MCF 10A (cell line): Measurements from ENCODE around the gene CGRRF1. TPM values are rescaled to one million over a fixed set of nuclear protein-coding genes. Genes with fewer than 3 reads are reported as not detected.

Experiments
- BruUV-seq: library from RNA; stranded (reverse); fragments of 400-500 nt; replicated peaks from 2 replicates; lab custom pipeline; 2021; lab: Mats Ljungman, UMichigan
- CTCF ChIA-PET: fragments of 300-600 bp; sonication (Branson Sonifier 250); formaldehyde crosslinking; extraction: SDS; loops from one replicate; lab custom pipeline; 2021; ENCODE audit warnings: antibody characterized with exemption, inconsistent platforms; lab: Yijun Ruan, JAX
- POLR2A ChIA-PET: fragments of 300-600, 350-650 bp; sonication (Branson Sonifier 250); formaldehyde crosslinking; extraction: SDS; loops from one replicate; lab custom pipeline; 2020; ENCODE audit warnings: antibody characterized with exemption, inconsistent platforms; lab: Yijun Ruan, JAX
- DNase-seq: peaks from one replicate; pipeline ENCODE4 v3.0.0-alpha.2; 2018; ENCODE audit not compliant: unreplicated experiment
- H3K27ac Mint-ChIP-seq: one replicate; pipeline ENCODE4 v1.8.0; 2022; ENCODE audit warnings: mild to moderate bottlenecking, low read depth, mixed read lengths; ENCODE audit not compliant: unreplicated experiment
- H3K27me3 Mint-ChIP-seq: one replicate; pipeline ENCODE4 v1.8.0; 2022; ENCODE audit warnings: mixed read lengths; ENCODE audit not compliant: insufficient read depth, unreplicated experiment
- H3K36me3 Mint-ChIP-seq: one replicate; pipeline ENCODE4 v1.8.0; 2022; ENCODE audit warnings: mild to moderate bottlenecking, moderate library complexity, mixed read lengths; ENCODE audit not compliant: insufficient read depth, unreplicated experiment
- H3K4me1 Mint-ChIP-seq: one replicate; pipeline ENCODE4 v1.8.0; 2022; ENCODE audit warnings: mixed read lengths; ENCODE audit not compliant: insufficient read depth, unreplicated experiment
- H3K4me3 Mint-ChIP-seq: one replicate; pipeline ENCODE4 v1.8.0; 2022; ENCODE audit warnings: mild to moderate bottlenecking, moderate library complexity, mixed read lengths; ENCODE audit not compliant: unreplicated experiment
- H3K9me3 Mint-ChIP-seq: one replicate; pipeline ENCODE4 v1.8.0; 2022; ENCODE audit warnings: mixed read lengths; ENCODE audit not compliant: unreplicated experiment
- CTCF ChIP-seq: fragments of 200-600 bp; IDR thresholded peaks from one replicate; pipeline ENCODE4 v1.8.0; 2022; ENCODE audit warnings: antibody characterized with exemption, mild to moderate bottlenecking; ENCODE audit not compliant: unreplicated experiment
- intact Hi-C: fragments of 100-400 bp; cut with micrococcal nuclease; formaldehyde crosslinking; loops from 2 replicates; pipeline ENCODE4 v1.14.1; 2022
- total RNA-seq: library from RNA; stranded (reverse); gene quantifications from 2 replicates; pipeline ENCODE4 v1.2.3, GENCODE V29; 2022

Gene CGRRF1
- total RNA-seq, 1 experiment from 2014 or later: 17.5 TPM

- H3K9me3 Mint-ChIP-seq: peaks cover 14% of the 10 kb centered on the region
- H3K36me3 Mint-ChIP-seq: peaks cover 21% of the 10 kb centered on the region
- intact Hi-C loops: no loop called here
- no peak overlapping the region for H3K27ac Mint-ChIP-seq
- TF ChIP-seq CTCF: no peak
- no peak for DNase-seq
- CTCF ChIA-PET: interaction anchor here (0.6 kb wide), 1 partner anchor 258 kb away, joined by 3 read pairs; no protein-coding TSS in a partner anchor
- POLR2A ChIA-PET: no interaction called here
- no peak overlapping the region for H3K4me3 Mint-ChIP-seq
- H3K27me3 Mint-ChIP-seq: no peaks in the 10 kb centered on the region
- no TSS peak for BruUV-seq
- H3K4me1 Mint-ChIP-seq: peaks cover 9% of the 10 kb centered on the region
Measured at GRCh38 chr14:54515670-54516069, 6.0 kb downstream of the CGRRF1 start.

GRCh38 chr14:54516709-54517108 is 7.0 kb downstream of the CGRRF1 start:
- no peak for TF ChIP-seq CTCF
- Mint-ChIP-seq H3K4me3 (no peak overlapping the region), H3K36me3 (peaks cover 21% of the 10 kb centered on the region), H3K4me1 (peaks cover 5% of the 10 kb centered on the region), H3K9me3 (peaks cover 14% of the 10 kb centered on the region), H3K27ac (no peak overlapping the region), H3K27me3 (no peaks in the 10 kb centered on the region)
- CTCF ChIA-PET: interaction anchor here (0.7 kb wide), 1 partner anchor 22 kb away, joined by 3 read pairs; no protein-coding TSS in a partner anchor
- POLR2A ChIA-PET: interaction anchor here (0.7 kb wide), 1 partner anchor 10 kb away, joined by 5 read pairs; no protein-coding TSS in a partner anchor
- BruUV-seq: no TSS peak
- no peak for DNase-seq
- intact Hi-C loops: no loop called here

GRCh38 chr14:54524410-54524809 is 14.7 kb downstream of the CGRRF1 start:
- Mint-ChIP-seq H3K27ac (no peak overlapping the region), H3K9me3 (no peaks in the 10 kb centered on the region), H3K27me3 (no peaks in the 10 kb centered on the region), H3K4me3 (no peak overlapping the region), H3K36me3 (peaks cover 50% of the 10 kb centered on the region), H3K4me1 (no peaks in the 10 kb centered on the region)
- ChIA-PET POLR2A (interaction anchor here (0.6 kb wide), 1 partner anchor 239 kb away, joined by 4 read pairs; no protein-coding TSS in a partner anchor), CTCF (interaction anchor here (0.6 to 0.7 kb wide), 3 partner anchors 77 to 1322 kb away, joined by 3 to 5 read pairs (median 5); no protein-coding TSS in a partner anchor)
- intact Hi-C loops: no loop called here
- no peak for TF ChIP-seq CTCF
- no peak for DNase-seq
- BruUV-seq: no TSS peak

GRCh38 chr14:54528973-54529372 is 19.3 kb downstream of the CGRRF1 start:
- H3K4me3 Mint-ChIP-seq: no peak overlapping the region
- POLR2A ChIA-PET: interaction anchor here (0.6 to 0.9 kb wide), 3 partner anchors 16 to 1851 kb away, joined by 3 to 8 read pairs (median 4); no protein-coding TSS in a partner anchor
- no TSS peak for BruUV-seq
- no peak overlapping the region for H3K27ac Mint-ChIP-seq
- CTCF ChIA-PET: interaction anchor here (0.6 to 1.4 kb wide), 5 partner anchors 10 to 1610 kb away, joined by 3 to 5 read pairs (median 3); no protein-coding TSS in a partner anchor
- intact Hi-C loops: no loop called here
- peaks cover 41% of the 10 kb centered on the region for H3K36me3 Mint-ChIP-seq
- TF ChIP-seq CTCF: no peak
- no peak for DNase-seq
- no peaks in the 10 kb centered on the region for H3K4me1 Mint-ChIP-seq
- H3K27me3 Mint-ChIP-seq: no peaks in the 10 kb centered on the region
- H3K9me3 Mint-ChIP-seq: no peaks in the 10 kb centered on the region
